GM12878 (cell line): ENCODE data around the gene SCYGR5. TPM values are rescaled to one million over a fixed set of nuclear protein-coding genes. Genes with fewer than 3 reads are reported as not detected.

Experiments used
- ATAC-seq: fragments of 200-7000 bp; cut with Tn5 transposase; 3 replicates; pipeline ENCODE4 v1.9.1; 2020; ENCODE audit warnings: mild to moderate bottlenecking, moderate library complexity
- BruUV-seq: library from RNA; stranded (reverse); fragments of 400-500 nt; replicated peaks from 2 replicates; lab custom pipeline; 2021; lab: Mats Ljungman, UMichigan
- CTCF ChIA-PET: fragments of 300-600 bp; sonication (Branson Sonifier 250); formaldehyde crosslinking; extraction: SDS; loops from one replicate; lab custom pipeline; 2021; ENCODE audit warnings: inconsistent platforms; lab: Yijun Ruan, JAX
- POLR2A ChIA-PET: fragments of 350-600 bp; formaldehyde crosslinking; extraction: SDS; loops from one replicate; lab custom pipeline; 2021; ENCODE audit warnings: inconsistent platforms; lab: Charles Lee
- RAD21 ChIA-PET: fragments of 300-600 bp; sonication (Branson Sonifier 250); formaldehyde crosslinking; loops from one replicate; lab custom pipeline; 2023; ENCODE audit warnings: antibody characterized with exemption; ENCODE audit not compliant: unreplicated experiment; lab: Charles Lee
- SMC1A ChIA-PET: fragments of 300-600 bp; sonication (Branson Sonifier 250); formaldehyde crosslinking; loops from one replicate; lab custom pipeline; 2023; ENCODE audit not compliant: unreplicated experiment, uncharacterized antibody; lab: Charles Lee
- DNase-seq: peaks from one replicate; pipeline ENCODE4 v3.0.0-alpha.2; 2011; ENCODE audit warnings: low read depth, low spot score
- FAIRE-seq: peaks from 3 replicates; lab custom pipeline; 2011; peaks lifted over from hg19 to GRCh38; lab: Jason Lieb, UNC
- H2AFZ ChIP-seq: 2 replicates; pipeline ENCODE4 v1.6.0; 2011; ENCODE audit warnings: low read depth, low read length, control low read depth; ENCODE audit not compliant: control insufficient read depth
- H3K27ac ChIP-seq: 2 replicates; pipeline ENCODE4 v1.5.1; 2011; ENCODE audit warnings: control low read depth; ENCODE audit not compliant: control insufficient read depth, insufficient read depth
- H3K27me3 ChIP-seq, 2 experiments: replicated peaks in 1 of 2; 2 replicates each; pipeline versions ENCODE4 v1.6.0 to v1.6.1; 2011; ENCODE audit warnings: low read length in 1 of 2; ENCODE audit not compliant: control insufficient read depth in 2 of 2, insufficient read depth in 2 of 2
- H3K36me3 ChIP-seq, 2 experiments: 2 replicates each; pipeline ENCODE4 v1.5.1; 2011; ENCODE audit warnings: low read length in 1 of 2; ENCODE audit not compliant: control insufficient read depth in 2 of 2, insufficient read depth in 2 of 2
- H3K4me1 ChIP-seq: 2 replicates; pipeline ENCODE4 v1.6.1; 2011; ENCODE audit warnings: mild to moderate bottlenecking, low read length, moderate library complexity, mixed read lengths; ENCODE audit not compliant: control insufficient read depth, insufficient read depth
- H3K4me2 ChIP-seq: 2 replicates; pipeline ENCODE4 v1.6.0; 2011; ENCODE audit warnings: control low read depth; ENCODE audit not compliant: control insufficient read depth, insufficient read depth
- H3K4me3 ChIP-seq: fragments of 200-600 bp; sonication (generic); 2 replicates; pipeline ENCODE4 v1.5.1; 2016
- H3K79me2 ChIP-seq: 2 replicates; pipeline ENCODE4 v1.6.0; 2011; ENCODE audit warnings: low read length; ENCODE audit not compliant: control insufficient read depth, insufficient read depth
- H3K9ac ChIP-seq: 2 replicates; pipeline ENCODE4 v1.8.0; 2011; ENCODE audit warnings: low read length, control low read depth, mixed read lengths; ENCODE audit not compliant: control insufficient read depth, insufficient read depth
- H3K9me3 ChIP-seq: replicated peaks from 3 replicates; pipeline ENCODE4 v1.5.1; 2011; ENCODE audit warnings: mild to moderate bottlenecking, low read length; ENCODE audit not compliant: control insufficient read depth, insufficient read depth
- H4K20me1 ChIP-seq: 2 replicates; pipeline ENCODE4 v1.6.0; 2011; ENCODE audit not compliant: control insufficient read depth, insufficient read depth
- MYB ChIP-seq: fragments of 150-350 bp; IDR thresholded peaks from 2 replicates; pipeline ENCODE4 v1.6.1; 2014; ENCODE audit warnings: mild to moderate bottlenecking, low read depth, low read length, borderline replicate concordance
- NFYB ChIP-seq: IDR thresholded peaks from 2 replicates; pipeline ENCODE4 v1.6.1; 2011; ENCODE audit warnings: low read depth, mild to moderate bottlenecking, low read length, improper control_type of control experiment, moderate library complexity; ENCODE audit not compliant: insufficient read depth
- PAX8 ChIP-seq: fragments of 450-650 bp; IDR thresholded peaks from 2 replicates; pipeline ENCODE4 v1.6.1; 2017; ENCODE audit warnings: mild to moderate bottlenecking, moderate library complexity
- PML ChIP-seq: IDR thresholded peaks from 2 replicates; pipeline ENCODE4 v1.6.1; 2012; ENCODE audit warnings: low read length, inconsistent platforms
- SUPT20H ChIP-seq: IDR thresholded peaks from 2 replicates; pipeline ENCODE4 v1.6.1; 2011; ENCODE audit warnings: low read depth, mild to moderate bottlenecking, low read length, moderate library complexity, borderline replicate concordance; ENCODE audit not compliant: control insufficient read depth
- WRNIP1 ChIP-seq: IDR thresholded peaks from 2 replicates; pipeline ENCODE4 v1.6.1; 2011; ENCODE audit warnings: low read depth, low read length, improper control_type of control experiment, borderline replicate concordance
- WGBS: methylation state at CpG from one replicate; pipeline ENCODE4 v1.1.6; 2016; ENCODE audit warnings: low lambda C conversion rate; ENCODE audit not compliant: insufficient replicate concordance, insufficient coverage; ENCODE audit errors: missing lambda C conversion rate; 5-methylcytosine and 5-hydroxymethylcytosine counted together
- in situ Hi-C: fragments of 300-500 bp; cut with MboI; formaldehyde crosslinking; loops from 9 replicates; pipeline ENCODE4 v1.14.3; 2018; ENCODE audit warnings: mixed read lengths
- intact Hi-C: fragments of 100-400 bp; cut with micrococcal nuclease; formaldehyde crosslinking; loops from one replicate; pipeline ENCODE4 v1.14.2; 2022; ENCODE audit not compliant: unreplicated experiment
- polyA plus RNA-seq, 11 experiments: library from polyadenylated mRNA; depleted of rRNA in 4 of 11; unstranded in 6 of 11; stranded (reverse) in 5 of 11; fragments of >200 nt; fragmentation: Nextera tagmentation in 4 of 11; fragmentation: Illumina TruSeq in 1 of 11; extraction: Ambion mirVana in 4 of 11; extraction: Trizol in 1 of 11; gene quantifications; 1 replicate in 1 of 11; 2 replicates in 10 of 11; pipeline versions ENCODE4 v1.2.1 to v1.2.3, GENCODE V29; 2011 to 2016; ENCODE audit warnings: inconsistent platforms in 2 of 11, missing spikeins in 2 of 11, low read depth in 1 of 11
- total RNA-seq, 4 experiments: library from RNA; depleted of rRNA in 3 of 4; stranded (reverse); fragments of >200 nt in 3 of 4; fragmentation: Illumina TruSeq in 1 of 4; extraction: Trizol in 1 of 4; gene quantifications; 2 replicates each; pipeline versions ENCODE4 v1.2.1 to v1.2.3, GENCODE V29; 2013 to 2021

Gene SCYGR5
- total and polyA plus RNA-seq, 10 of the 15 experiments (the other 5 are each of a cell fraction or from before 2014, with no cell fraction given), result not detected

GRCh38 chr2:227661827-227662226 is 4.8 kb upstream of the SCYGR5 start (continued):
- no peak for TF ChIP-seq SUPT20H
- no peak for TF ChIP-seq NFYB
- TF ChIP-seq WRNIP1, result no peak
- no peak for TF ChIP-seq PAX8
- TF ChIP-seq MYB, result no peak

GRCh38 chr2:227665189-227665940 is 1.2 kb upstream of the SCYGR5 start:
- SMC1A ChIA-PET, result no interaction called here
- H3K9me3 ChIP-seq, result no peaks in the 10 kb centered on the region
- FAIRE-seq (no peak), DNase-seq (no peak), ATAC-seq (no peak)
- BruUV-seq, result no TSS peak
- H3K27ac ChIP-seq, result no peak overlapping the region
- no peak overlapping the region for H3K4me2 ChIP-seq
- no peaks in the 10 kb centered on the region for H3K4me1 ChIP-seq
- H3K79me2 ChIP-seq, result no peaks in the 10 kb centered on the region
- RAD21 ChIA-PET, result no interaction called here
- intact Hi-C loops (no loop called here), in situ Hi-C loops (no loop called here)
- TF ChIP-seq PML, result no peak
- CTCF ChIA-PET, result interaction anchor here (1.4 kb wide), 2 partner anchors 100 to 225 kb away, joined by 4 to 6 read pairs; no protein-coding TSS in a partner anchor
- POLR2A ChIA-PET, result no interaction called here
- H4K20me1 ChIP-seq, result no peaks in the 10 kb centered on the region
- no peaks in the 10 kb centered on the region for H3K27me3 ChIP-seq
- no peak overlapping the region for H3K4me3 ChIP-seq
- H3K9ac ChIP-seq, result no peak overlapping the region
- no peaks in the 10 kb centered on the region for H3K36me3 ChIP-seq
- WGBS, result 17% methylated on average over 6 of the region's 6 CpGs
- no peak overlapping the region for H2AFZ ChIP-seq
